GM10847 (cell line): ENCODE data around the gene EIF1AD.

ENCODE experiments used
- POLR2A ChIP-seq: IDR thresholded peaks from 2 replicates; pipeline ENCODE4 v1.6.1; 2011; ENCODE audit not compliant: insufficient read length; ENCODE audit errors: extremely low read depth

Gene EIF1AD

DNA sequence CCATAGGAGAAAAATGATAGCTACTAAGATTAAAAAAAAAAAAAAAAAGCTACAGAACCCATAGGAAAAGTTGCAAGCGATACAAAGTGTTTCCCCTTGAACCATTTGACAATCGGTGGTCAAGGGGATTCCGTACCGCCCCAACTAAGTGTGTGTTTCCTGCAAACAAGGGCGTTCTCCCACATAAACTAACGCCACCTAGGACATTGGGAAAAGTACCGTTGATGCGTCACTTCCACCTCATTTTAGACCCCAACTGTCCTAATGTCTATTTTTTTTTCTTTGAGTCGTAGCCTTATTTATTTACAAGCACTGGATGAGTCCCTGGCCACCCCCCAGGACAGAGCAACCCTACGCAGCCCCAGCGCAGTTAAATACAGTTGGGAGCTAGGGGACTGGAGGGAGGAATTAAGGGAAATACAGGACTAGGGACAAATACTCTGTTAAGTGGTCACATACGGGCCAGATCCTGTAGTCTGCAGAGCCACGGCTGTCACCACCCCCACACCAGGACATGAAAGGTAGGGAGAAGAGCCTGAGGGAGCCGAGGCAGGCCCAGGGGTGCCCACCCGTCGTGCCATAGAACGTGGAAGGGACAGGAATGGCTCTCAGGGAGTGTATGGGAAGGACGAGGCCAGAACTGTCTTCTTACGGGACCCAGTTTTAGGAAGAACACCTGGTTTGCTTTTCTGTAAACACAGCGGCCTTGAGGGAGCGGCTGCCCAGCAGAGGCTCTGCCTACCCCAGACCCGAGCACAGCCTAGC, 19.0 kb downstream of the EIF1AD start:
- TF ChIP-seq POLR2A, result no peak

DNA sequence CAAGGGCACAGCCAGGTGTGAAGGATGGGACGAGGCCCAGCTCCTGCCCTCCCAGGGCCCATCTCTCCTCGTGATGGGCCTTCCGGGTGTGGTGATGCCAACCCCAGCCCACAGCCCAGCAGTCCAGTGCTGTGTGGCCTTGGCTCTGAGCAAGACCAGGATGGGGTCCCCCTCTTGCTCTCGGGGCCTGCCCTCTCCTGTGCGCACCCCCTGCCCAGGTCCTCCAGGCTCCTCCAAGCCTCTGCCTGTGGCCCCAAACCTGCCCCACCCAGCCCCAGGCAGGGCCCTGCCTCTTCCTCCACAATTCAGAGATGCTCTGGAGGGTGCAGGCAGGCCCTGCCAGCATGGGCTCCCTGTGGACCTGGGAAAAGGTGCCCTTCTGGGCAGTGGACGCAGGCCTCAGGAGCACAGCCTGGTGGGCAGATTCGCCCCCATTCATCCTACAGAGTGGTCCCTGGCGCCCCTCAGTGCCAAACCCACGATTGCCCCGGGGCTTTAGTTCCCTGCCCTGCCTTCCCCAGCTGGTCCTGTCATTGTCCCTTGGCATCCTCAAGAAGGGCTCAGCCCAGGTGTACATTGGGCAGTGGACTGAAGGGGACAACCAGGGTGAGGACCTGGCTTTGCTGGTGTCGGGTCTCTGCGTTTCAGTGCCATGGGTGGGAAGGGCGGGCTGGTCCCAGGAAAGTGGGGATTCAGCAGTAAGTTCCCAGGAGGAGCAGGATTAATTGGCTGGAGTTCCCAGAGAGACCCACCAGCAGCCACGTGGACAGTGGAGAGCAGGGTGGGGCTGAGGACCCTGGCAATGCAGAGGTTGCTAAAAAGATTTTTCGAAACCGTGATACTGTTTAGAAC, 19.8 kb downstream of the EIF1AD start:
- no peak for TF ChIP-seq POLR2A

DNA sequence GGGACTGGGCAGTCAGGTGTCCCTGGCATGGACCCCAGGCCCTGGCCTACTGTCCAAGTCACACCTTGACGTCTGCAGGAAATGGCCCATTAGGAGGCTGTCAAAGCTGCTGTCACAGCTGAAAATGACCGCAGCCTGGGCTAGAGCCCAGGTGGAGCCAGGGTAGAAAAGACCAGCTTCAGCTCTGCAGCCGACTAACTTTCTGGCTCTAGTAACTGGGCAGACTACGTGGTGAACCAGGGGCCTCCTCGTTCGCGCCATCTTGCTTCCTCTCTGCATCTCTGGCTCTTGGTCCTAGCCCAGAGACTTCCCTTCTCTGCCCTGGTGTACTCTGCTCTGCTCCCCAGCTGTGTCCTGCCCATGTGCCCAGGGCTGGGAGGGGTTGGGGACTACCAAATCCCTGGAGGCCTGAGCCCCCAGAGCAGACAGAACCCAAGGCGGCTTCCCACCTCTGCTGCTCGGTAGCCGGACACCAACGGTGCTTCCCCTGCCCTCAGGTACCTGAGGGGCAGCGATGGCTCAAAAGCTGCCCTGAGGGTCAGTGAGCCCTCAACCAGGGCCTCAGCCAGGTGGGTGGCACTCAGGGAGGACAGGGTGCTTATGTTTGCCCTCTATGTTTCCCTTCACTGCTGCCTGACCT, 20.7 kb downstream of the EIF1AD start:
- TF ChIP-seq POLR2A, result no peak

DNA sequence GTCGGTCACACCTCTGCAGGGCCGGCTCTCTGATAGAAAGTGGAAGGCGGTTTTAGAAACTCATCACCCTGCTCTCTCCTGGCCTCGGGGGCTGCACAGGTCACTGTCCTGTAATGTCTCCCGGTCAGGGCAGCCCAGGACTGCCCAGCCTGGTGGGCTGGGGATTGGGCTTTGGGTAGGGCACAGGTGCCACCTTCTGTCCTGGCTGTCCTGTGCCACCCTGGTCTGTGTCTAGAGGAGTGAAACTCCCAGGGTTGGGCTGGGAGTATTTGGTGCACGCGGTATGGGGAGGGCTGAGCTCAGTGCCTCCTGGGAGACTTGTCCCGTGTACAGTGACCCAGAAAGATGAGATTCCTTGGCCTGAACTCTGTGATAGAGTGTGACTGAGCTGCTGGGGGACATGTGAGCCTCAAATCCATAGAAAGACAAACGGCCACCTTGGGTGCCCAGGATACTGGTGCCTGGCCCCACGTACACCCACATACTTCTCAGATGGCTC, 22.6 kb downstream of the EIF1AD start:
- TF ChIP-seq POLR2A, result no peak

DNA sequence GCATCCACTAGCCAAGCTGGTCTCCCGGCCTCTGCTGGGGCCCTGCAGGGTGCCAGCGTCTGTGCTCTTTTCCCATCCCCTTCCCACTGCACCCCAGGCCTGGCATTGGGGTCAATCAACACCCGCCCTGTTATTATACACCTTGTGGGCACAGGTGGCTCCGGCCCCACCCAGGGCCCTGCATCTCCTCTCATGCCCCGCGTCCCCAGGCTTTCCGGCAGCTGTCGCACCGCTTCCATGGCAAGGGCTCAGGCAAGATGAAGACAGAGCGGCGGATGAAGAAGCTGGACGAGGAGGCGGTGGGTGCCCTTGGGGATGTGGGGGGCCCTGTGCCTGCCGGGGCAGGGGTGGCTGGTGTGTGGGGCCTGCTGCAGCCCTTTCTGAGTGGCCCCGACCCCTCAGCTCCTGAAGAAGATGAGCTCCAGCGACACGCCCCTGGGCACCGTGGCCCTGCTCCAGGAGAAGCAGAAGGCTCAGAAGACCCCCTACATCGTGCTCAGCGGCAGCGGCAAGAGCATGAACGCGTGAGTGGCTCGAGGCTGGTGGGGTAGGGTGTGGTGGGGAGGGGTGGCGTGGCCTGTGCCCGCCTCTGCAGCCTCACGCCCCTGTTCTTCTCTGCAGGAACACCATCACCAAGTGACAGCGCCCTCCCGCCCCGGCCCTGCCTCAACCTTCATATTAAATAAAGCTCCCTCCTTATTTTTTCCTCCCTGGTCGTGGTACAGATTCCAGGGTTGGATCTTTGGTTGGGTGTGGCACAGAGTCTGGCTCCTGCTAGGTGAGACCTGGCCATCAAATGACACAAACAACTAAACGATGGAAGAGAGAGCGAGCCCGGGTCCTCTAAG, 23.3 kb downstream of the EIF1AD start:
- no peak for TF ChIP-seq POLR2A

DNA sequence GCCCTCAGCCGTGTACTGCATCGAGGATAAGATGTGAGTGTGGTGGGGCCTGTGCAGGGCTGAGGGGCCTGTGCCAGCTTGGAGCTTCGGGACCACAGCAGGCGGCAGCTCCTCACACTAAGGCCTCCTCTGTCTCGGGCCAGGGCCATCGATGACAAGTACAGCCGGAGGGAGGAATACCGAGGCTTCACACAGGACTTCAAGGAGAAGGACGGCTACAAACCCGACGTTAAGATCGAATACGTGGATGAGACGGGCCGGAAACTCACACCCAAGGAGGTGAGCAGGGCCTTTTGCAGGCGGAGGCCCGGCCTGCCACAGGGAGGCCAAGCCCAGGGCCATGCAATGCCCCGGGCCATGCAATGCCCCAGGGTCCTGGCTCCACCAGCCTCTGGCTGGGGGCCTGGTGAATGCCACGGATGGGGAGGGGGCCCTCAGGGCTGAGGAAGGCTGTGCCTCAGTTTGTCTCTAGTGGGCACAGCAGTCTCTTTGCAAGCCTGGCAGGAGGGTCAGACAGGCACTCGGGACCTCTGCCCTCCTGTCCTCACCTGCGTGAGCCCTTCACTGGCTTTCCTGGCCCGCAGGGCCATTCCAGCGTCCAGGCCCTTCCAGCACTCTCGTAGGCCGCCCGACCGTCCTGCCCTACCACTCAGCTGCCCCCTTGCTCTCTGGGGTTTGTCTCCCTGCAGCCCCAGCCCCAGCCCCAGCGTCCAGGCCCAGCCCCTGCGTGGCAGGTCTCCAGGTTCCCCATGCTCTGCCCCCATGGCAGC, 24.2 kb downstream of the EIF1AD start:
- no peak for TF ChIP-seq POLR2A

DNA sequence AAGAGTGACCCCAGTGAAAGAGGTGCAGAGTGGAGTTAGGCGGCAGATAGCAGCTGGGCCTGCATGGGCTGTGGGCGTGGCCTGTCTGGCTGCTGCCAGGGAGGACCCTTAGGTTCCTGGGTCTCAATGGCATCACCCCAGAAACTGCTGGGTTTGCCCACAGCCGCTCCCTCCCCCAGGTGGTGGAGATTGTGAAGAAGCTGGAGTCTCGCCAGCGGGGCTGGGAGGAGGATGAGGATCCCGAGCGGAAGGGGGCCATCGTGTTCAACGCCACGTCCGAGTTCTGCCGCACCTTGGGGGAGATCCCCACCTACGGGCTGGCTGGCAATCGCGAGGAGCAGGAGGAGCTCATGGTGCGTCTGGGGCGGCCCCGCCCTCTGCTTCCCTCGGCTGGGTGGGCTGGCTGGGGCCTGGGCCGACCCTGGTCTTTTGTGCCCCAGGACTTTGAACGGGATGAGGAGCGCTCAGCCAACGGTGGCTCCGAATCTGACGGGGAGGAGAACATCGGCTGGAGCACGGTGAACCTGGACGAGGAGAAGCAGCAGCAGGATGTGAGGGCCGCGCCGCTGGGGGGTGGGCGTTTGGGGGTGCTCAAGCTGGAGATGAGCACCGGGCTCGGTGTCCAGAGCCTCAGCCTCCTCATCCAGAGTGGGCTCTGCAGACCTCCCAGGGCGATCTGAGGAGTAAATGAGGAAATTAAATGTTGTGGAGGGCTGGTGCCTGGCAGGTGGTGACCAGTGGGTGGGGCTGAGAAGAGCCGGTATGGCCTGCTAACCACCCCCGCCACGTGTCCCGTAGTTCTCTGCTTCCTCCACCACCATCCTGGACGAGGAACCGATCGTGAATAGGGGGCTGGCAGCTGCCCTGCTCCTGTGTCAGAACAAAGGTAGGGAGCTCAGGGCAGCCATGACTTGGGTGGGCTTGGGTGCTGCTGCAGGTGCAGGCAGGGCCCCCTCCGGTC, 25.5 kb downstream of the EIF1AD start:
- TF ChIP-seq POLR2A, result no peak

DNA sequence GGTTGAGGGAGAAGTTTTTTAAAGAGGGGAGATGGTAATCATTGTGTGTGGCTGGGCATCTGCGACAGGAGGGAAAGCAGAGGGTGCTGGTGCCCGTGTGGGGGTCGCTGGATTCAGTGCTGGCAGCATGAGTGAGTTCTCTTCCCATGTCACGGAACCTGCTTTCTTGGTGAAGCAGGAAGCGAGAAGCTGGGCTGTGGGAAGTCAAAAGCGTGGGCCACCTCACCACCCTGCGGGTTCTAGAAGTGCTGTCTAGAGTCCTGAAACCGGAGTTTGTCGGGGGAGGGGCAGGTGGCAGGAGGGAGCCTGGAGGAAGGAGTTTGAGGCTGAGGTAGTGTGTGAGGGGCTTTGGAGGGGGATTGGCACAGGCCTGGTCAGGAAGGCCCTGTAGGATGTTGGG, 26.2 kb downstream of the EIF1AD start:
- no peak for TF ChIP-seq POLR2A

DNA sequence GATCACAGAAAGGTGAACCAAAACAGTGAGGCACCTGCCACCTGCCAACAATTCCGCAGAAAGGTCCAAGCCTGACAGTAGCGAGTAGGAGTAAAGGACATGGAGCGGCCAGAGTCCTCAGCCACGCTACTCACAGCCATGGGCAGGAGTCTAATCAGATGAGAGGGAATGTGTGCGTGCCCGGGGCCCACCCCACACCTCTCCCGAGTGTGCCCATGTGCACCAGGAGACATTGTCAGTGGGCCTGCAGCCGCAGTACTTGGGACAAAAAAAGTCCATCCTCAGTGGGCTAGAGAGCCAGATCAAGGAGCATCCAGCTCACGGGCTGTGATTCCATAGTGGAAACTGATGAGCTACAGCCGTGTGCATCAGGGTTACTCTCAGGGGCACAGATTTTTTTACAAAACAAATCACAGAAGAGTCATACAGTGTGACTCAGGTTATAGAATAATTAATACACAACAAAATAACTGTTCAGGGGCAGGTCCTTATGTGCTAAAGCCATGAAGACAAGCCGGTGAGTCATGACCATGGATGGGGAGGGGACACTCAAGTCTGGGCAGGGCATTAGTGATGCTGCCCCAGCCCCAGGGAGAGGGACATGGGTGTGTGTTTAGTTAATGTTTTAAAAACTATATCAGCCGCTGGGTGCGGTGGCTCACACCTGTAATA, 28.4 kb downstream of the EIF1AD start:
- TF ChIP-seq POLR2A, result no peak

DNA sequence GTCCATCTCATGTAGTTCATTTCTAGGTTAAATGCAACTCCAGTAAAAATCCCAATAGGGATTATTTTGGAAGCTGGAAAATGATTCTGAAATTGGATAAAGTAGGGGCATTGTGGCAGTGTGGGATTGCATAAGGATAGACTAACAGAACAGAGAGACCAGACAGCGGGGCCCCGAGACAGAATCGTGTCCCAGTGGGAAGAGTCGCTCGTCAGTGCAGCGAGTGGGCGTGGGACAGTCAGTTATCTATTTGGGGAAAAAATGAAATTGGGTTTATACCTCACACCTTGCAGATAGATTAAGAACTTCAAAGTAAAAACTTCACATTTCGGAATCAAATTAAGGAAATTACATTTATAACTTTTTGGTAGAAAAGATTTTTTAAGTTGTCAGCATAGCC, 29.8 kb downstream of the EIF1AD start:
- no peak for TF ChIP-seq POLR2A

DNA sequence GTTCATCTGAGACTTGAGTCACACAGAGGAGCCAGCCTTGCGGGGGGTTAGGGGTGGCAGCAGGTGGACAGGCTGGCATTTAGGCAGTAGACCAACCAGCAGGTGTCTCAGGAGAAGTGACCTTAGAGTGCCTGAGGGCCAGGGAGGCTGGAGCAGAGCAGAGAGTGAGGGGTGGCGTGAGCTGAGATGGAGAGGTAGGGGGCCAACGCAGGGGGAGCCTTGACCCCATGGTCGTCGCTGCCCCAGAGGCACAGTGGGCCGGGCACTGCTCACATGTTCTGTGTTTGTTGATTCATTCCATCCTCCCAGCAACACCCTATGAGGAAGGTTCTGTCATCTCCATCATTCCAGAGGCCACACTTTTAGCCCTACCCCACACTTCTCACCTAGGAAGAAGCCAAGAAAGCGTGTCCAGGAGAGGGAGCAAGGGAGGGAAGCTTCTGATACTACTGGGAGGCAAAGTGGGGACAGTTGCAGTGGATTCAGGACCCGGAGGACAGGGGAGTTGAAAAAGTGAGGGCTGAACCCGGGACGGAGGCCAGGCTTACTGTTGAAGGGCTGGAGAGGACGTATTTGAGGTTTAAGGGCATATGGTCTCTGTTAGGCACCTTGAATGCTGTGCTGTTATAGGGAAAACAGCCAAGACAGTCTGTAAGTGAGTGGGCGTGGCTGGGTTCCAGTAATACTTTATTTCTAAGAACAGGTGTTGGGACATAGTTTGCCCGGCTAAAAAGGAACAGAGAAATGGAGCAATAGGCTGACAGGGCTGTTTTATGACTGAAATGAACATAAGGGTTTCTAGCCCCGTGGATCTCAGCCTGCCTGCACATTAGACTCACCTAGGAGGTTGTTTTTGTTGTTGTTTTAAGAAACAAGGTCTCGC, 33.1 kb downstream of the EIF1AD start:
- no peak for TF ChIP-seq POLR2A
